Fibroblast of villous mesenchyme (primary cell): Measurements from ENCODE around the gene ARSA. TPM values are rescaled to one million over a fixed set of nuclear protein-coding genes. Genes with fewer than 3 reads are reported as not detected.
"Not testable (repeated sequence)": the region's sequence is repeated elsewhere in the genome, so short reads cannot be mapped to it uniquely, and the experiment has no call there.

Experiments
- DNase-seq: peaks from one replicate; pipeline ENCODE4 v3.0.0-alpha.2; 2010; ENCODE audit warnings: low read depth
- H3K4me3 ChIP-seq: 2 replicates; pipeline ENCODE4 v1.5.1; 2011; ENCODE audit warnings: low read depth, mild to moderate bottlenecking, low read length
- total RNA-seq: library from RNA; depleted of rRNA; stranded (reverse); fragments of >200 nt; gene quantifications from 2 replicates; pipeline ENCODE4 v1.2.3, GENCODE V29; 2012
- TF ChIP-seq, protein P1 (sequence below): IDR thresholded peaks from 2 replicates; pipeline ENCODE4 v1.5.1; 2012; ENCODE audit warnings: low read depth, mild to moderate bottlenecking, low read length; ENCODE audit not compliant: insufficient read depth

The ARSA gene
- total RNA-seq, 1 donor: 9.9 TPM

DNA sequence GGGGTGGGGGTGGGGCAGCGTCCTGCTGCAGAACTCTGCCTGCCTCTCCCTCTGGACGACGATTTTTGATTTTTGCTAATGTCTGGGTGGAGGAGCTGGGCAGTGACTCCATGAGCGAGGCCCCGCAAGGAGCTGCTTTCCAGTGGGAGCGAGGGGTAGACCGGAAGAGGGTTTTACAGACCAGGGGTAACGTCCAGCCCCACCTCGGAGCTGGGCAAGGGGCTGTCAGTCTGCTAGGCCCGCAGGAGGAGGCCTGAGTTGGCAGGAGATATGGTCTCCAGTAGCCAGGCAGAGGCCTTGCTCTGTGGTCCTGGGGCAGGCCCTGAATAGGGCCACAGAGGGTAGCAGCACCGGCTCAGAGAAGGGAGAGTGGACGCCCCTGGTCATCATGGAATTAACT lies 18.4 kb downstream of the ARSA start:
- no peak overlapping the region for H3K4me3 ChIP-seq
- TF ChIP-seq, protein P1, sequence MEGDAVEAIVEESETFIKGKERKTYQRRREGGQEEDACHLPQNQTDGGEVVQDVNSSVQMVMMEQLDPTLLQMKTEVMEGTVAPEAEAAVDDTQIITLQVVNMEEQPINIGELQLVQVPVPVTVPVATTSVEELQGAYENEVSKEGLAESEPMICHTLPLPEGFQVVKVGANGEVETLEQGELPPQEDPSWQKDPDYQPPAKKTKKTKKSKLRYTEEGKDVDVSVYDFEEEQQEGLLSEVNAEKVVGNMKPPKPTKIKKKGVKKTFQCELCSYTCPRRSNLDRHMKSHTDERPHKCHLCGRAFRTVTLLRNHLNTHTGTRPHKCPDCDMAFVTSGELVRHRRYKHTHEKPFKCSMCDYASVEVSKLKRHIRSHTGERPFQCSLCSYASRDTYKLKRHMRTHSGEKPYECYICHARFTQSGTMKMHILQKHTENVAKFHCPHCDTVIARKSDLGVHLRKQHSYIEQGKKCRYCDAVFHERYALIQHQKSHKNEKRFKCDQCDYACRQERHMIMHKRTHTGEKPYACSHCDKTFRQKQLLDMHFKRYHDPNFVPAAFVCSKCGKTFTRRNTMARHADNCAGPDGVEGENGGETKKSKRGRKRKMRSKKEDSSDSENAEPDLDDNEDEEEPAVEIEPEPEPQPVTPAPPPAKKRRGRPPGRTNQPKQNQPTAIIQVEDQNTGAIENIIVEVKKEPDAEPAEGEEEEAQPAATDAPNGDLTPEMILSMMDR: no peak
- DNase-seq: no peak

DNA sequence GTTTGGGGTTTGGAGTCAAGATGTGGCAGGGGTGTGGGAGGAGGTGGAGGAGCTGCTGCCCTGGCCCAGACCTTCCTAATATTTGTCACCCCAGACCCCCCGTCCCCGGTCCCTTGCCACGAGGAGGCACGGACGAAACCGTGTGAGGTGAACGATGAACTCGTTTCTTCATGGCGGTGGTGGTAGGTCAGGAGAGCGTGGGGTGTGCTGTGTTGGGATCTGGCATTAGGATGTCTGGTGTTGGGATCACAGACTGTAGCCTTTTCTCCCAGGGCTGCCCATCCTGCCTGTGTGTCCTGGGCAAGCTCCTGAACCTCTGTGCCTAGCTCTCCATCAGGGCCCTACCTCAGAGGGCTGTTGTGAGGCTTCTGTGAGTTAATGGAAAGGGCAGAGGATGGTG lies 19.0 kb downstream of the ARSA start:
- TF ChIP-seq, protein P1: no peak
- no peak for DNase-seq
- no peak overlapping the region for H3K4me3 ChIP-seq

DNA sequence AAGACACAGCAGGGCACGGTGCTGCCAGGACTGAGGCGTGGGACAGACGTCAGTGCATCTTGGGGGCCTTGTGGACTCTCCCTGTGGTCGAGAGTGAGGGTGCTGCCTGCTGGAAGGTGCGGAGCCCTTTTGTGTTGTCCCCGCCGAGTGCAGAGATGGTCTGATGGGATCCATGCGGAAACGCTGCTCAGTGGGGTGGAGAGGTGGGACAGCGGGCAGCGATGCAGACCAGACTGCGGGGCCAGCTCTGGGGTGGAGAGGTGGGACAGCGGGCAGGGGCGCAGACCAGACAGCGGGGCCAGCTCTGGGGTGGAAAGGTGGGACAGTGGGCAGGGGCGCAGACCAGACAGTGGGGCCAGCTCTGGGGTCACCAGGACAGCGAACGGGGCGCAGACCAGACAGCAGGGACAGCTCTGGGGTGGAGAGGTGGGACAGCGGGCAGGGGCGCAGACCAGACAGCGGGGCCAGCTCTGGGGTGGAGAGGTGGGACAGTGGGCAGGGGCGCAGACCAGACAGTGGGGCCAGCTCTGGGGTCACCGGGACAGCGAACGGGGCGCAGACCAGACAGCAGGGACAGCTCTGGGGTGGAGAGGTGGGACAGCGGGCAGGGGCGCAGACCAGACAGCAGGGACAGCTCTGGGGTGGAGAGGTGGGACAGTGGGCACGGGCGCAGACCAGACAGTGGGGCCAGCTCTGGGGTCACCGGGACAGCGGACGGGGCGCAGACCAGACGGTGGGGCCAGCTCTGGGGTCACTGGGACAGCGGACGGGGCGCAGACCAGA lies 19.7 kb downstream of the ARSA start:
- DNase-seq, H3K4me3 ChIP-seq: not testable (repeated sequence)

DNA sequence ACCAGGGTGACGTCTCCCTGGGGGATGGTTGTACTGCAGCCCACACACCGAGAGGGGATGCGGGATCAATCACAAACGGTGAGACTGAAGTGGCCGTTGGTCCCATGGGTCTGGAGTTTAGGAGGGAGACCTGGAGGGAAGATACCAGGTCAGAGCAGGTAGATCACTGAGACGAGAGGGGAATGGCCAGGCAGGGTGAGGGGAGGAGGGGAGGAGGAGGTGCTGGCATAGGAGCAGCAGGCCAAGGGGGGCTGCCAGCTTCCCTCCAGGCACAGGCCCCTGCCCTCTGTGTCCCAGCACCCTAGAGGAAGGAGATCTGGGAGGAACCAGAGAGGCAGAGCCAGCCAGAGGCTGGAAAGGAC lies 20.3 kb downstream of the ARSA start:
- TF ChIP-seq, protein P1: no peak
- no peak for DNase-seq
- H3K4me3 ChIP-seq: no peak overlapping the region

DNA sequence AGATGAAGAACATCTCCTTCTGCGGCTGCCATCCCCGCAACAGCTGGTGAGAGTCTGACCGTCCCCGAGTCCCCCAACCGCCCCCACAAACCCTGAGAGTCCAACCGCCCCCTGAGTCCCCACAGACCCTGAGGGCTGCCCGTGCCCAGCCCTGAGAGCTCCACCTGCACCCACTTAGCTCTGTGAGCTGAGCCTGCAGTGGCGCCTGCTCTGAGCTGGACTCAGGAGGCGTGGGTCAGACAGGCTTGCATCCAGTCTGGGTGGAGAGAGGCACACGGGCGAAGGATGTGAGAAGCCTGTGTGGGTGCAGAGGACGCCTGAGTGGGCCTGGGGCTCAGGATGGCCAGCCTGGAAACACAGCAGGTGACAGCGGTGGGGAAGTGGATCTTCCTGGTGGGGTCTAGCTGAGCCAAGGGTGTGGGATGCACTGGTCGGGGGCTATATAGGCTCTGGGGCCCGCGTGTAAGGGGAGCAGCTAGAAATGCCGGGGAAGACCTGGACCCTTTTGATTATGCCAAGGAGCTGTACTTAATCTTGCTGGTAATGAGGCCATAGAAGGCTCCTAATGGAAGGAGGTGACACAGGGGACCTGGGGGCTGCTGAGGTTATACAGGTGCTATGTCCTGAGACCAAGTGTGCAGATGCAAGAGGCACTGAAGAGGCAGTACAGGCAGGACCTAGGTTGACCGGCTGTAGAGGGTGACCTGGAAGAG lies 20.9 kb downstream of the ARSA start:
- TF ChIP-seq, protein P1: no peak
- DNase-seq: no peak
- no peak overlapping the region for H3K4me3 ChIP-seq

DNA sequence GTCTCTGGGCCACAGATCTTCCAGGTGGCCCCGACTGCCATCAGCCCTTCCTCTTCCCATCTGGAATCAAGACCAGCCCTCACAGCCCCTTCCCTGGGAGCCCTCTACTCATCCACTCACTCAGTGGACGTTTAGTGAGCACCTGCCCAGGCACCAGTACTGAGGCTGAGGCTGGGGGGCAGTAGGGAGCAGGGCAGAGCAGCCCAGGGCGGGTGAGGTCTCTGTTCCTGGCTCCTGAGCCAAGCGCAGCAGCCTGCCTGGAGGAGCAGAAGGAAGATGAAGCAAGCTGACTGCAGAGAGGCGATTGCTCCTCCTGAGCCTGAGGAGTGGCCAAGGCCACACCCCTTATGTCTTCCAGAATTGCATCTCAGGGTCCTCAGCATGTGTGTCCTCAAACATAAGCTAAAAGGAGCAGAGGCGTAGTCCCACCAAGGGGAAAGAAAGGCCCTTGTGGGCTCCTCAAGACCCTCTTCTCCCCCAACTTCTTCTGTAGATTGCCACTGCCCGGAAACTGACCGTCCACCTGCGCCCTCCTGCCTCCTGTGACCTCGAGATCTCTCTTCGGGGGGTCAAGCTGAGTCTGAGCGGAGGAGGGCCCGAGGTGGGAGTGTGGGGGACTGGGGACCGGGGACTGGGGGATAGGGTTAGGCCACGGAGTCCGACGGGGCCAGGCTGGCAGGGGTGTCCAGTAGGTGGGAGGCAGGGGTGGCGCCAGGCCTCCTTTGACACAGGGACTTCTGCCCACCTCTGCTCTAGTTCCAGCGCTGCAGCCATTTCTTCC lies 21.6 kb downstream of the ARSA start:
- TF ChIP-seq, protein P1: no peak
- no peak for DNase-seq
- H3K4me3 ChIP-seq: no peak overlapping the region

DNA sequence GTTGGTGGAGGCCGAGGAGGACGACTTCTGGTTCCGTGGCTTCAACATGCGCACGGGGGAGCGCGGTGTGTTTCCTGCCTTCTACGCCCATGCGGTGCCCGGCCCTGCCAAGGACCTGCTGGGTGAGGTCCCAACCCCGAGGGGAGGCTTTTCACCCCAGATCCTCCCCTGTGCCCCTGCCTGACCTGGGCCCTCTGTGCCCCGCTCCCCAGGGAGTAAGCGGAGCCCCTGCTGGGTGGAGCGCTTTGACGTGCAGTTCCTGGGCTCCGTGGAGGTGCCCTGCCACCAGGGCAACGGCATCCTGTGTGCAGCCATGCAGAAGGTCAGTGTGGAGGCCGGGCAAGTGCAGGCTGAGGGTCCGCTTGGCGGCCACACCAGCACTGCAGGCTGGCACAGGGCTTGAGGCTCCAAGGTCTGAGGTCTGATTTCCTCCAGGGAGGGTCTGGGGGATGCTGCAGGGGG lies 22.3 kb downstream of the ARSA start:
- DNase-seq: no peak
- TF ChIP-seq, protein P1: no peak
- no peak overlapping the region for H3K4me3 ChIP-seq
